CD4-positive, alpha-beta T cell treated with Interleukin-1 beta for 1 hour (primary cell): ENCODE data around the gene ZNF282.
A peak's percentile ranks its signal among the peaks of the same experiment; 100 is the strongest.
"Not testable (repeated sequence)": the region's sequence is repeated elsewhere in the genome, so short reads cannot be mapped to it uniquely, and the experiment has no call there.

Source experiments
- DNase-seq, 2 donors: peaks; one replicate each; pipeline ENCODE4 v3.0.0-alpha.2; 2020 to 2022

The ZNF282 gene

GRCh38 chr7:149261829-149262617, 66.7 kb downstream of the ZNF282 start, which contains the start of gene ZNF783:
TSS of gene ZNF783 (plus strand) at chr7:149262196. CDS start at chr7:149262334, 138 bp downstream.
- DNase-seq = peak; percentile 88 to 89

GRCh38 chr7:149266451-149266850, 71.1 kb downstream of the ZNF282 start:
- no peak for DNase-seq

- no peak for DNase-seq
These were observed 72.4 kb downstream of the ZNF282 start for GRCh38 chr7:149267733-149268132.

- DNase-seq = not testable (repeated sequence)
These were observed 79.1 kb downstream of the ZNF282 start for GRCh38 chr7:149274424-149274823.
